Skeletal muscle tissue (tissue), 4 donors: ENCODE results near the gene IL19. TPM values are rescaled to one million over a fixed set of nuclear protein-coding genes. Genes with fewer than 3 reads are reported as not detected.

Experiments
- H3K27ac ChIP-seq: one replicate; pipeline ENCODE4 v1.7.0; 2013; ENCODE audit warnings: mild to moderate bottlenecking, low read depth, low read length, inconsistent platforms
- H3K27me3 ChIP-seq, 3 donors: one replicate each; pipeline ENCODE4 v1.7.0; 2013; ENCODE audit warnings: low read length in 3 of 3; ENCODE audit not compliant: control insufficient read depth in 3 of 3, insufficient read depth in 3 of 3
- H3K36me3 ChIP-seq, 3 donors: one replicate each; pipeline ENCODE4 v1.7.0; 2013; ENCODE audit warnings: low read length in 3 of 3; ENCODE audit not compliant: control insufficient read depth in 3 of 3, insufficient read depth in 3 of 3
- H3K4me1 ChIP-seq, 3 donors: one replicate each; pipeline ENCODE4 v1.7.0; 2013; ENCODE audit warnings: low read length in 3 of 3, mild to moderate bottlenecking in 3 of 3; ENCODE audit not compliant: control insufficient read depth in 3 of 3, insufficient read depth in 3 of 3
- H3K4me3 ChIP-seq, 3 donors: one replicate each; pipeline ENCODE4 v1.7.0; 2013; ENCODE audit warnings: low read length in 3 of 3
- H3K9ac ChIP-seq, 3 donors: one replicate each; pipeline ENCODE4 v1.7.0; 2013; ENCODE audit warnings: low read length in 3 of 3, mild to moderate bottlenecking in 3 of 3, moderate library complexity in 2 of 3, low read depth in 1 of 3
- H3K9me3 ChIP-seq, 3 donors: one replicate each; pipeline ENCODE4 v1.7.0; 2013; ENCODE audit warnings: low read length in 3 of 3; ENCODE audit not compliant: control insufficient read depth in 3 of 3
- total RNA-seq: library from RNA; depleted of rRNA; stranded (reverse); fragments of >200 nt; gene quantifications from one replicate; pipeline ENCODE4 v1.2.3, GENCODE V29; 2014
- donor health status: Osteomylitis.

IL19 gene
- total RNA-seq, 1 donor from 2014 or later: not detected

DNA sequence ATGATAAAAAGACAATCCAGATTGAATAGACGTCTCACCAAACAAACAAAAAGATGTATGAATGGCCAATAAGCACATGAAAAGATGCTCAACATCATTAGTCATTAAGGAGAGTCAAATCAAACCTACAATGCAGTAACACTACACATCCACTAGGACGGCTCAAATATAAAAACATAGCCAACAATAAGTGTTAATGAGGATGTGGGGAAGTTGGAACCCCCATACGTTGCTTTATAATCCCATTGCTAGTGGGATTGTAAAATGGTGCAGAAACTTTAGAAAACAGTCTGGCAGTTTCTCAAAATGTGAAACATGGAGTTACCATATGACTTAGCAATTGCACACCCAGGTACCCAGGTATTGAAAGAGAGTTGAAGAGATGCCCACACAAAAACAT, 112.0 kb downstream of the IL19 start:
- peaks cover 0 to 5% (median 3%) of the 10 kb centered on the region in 3 donors for H3K9me3 ChIP-seq
- H3K4me1 ChIP-seq: no peaks in the 10 kb centered on the region
- peaks cover 0 to 3% (median 0%) of the 10 kb centered on the region in 3 donors for H3K27me3 ChIP-seq
- H3K4me3 ChIP-seq: no peak overlapping the region
- H3K27ac ChIP-seq: no peak overlapping the region
- no peaks in the 10 kb centered on the region for H3K36me3 ChIP-seq
- H3K9ac ChIP-seq: no peak overlapping the region

DNA sequence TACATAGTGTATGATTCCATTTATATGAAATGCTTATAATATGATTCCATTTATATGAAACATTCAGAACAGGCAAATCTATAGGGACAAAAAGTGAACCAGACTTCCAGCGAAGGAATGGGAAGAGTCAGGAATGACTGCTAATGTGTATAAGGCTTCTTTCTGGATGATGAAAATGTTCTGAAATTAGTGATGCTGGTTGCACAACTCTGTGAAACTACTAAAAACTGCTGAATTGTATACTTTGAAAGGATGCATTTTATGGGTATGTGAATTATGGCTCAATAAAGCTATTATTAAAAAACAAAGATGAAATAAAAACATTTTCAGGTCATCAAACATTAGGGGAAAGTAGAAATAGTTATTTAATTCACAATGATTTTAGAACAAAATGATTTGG, 112.6 kb downstream of the IL19 start:
- Histone ChIP-seq H3K9ac (no peak overlapping the region), H3K36me3 (no peaks in the 10 kb centered on the region), H3K27ac (no peak overlapping the region), H3K27me3 (peaks cover 0 to 5% (median 0%) of the 10 kb centered on the region in 3 donors), H3K9me3 (peaks cover 0 to 5% (median 2%) of the 10 kb centered on the region in 3 donors), H3K4me3 (no peak overlapping the region), H3K4me1 (no peaks in the 10 kb centered on the region)

DNA sequence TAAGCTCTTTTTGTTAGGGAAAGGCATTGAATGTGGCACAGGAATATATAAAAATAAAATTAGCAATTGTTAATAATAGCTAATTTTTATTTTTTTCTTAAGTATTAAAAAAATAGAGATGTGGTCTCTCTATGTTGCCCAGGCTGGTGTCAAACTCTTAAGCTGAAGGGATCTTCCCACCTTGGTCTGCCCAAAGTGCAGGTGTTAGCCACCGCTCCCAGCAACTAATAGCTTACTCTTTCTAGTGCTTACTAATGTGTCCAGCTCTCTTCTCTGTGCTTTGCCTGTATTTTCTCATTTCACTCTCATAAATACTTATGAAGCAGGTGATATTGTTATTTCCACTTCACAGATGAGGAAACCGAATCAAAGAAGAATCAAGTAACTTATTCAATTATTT, 113.3 kb downstream of the IL19 start:
- H3K4me3 ChIP-seq: no peak overlapping the region
- H3K27me3 ChIP-seq: peaks cover 0 to 5% (median 0%) of the 10 kb centered on the region in 3 donors
- no peaks in the 10 kb centered on the region for H3K36me3 ChIP-seq
- no peaks in the 10 kb centered on the region for H3K4me1 ChIP-seq
- H3K27ac ChIP-seq: no peak overlapping the region
- H3K9ac ChIP-seq: no peak overlapping the region
- no peaks in the 10 kb centered on the region for H3K9me3 ChIP-seq

DNA sequence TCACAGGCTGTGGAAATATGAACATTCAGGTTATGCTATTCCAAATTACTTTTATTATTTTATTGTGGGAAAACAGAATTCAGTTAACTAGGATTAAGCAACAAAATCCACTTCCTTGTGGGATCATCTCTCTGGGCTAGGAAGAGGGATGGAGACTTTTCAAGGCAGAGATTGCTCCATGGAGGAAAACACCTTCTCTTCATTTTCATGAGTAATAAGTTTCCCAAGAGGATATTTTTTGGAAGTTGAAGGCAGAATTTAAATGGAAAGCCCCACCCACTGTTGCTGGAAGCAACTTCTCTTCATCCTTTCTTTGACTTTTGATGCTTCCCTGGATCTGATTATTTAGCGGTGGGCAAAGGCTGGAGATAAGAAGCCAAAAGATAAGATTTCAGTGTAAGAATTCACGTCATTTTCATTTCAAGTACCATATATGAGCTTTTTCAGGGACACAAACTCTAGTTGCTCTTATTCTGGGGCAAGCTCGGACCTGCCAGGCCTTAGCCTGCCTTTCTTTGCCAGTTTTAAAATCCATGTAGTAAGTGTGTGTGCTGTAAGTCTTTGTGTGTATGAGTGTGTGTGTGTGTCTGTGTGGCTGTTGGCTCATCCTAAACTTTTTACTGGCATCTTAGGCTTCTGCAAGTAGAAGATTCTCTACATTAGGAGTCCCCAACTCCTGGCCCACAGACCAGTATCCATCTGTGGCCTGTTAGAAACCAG, 114.9 kb downstream of the IL19 start:
- no peaks in the 10 kb centered on the region for H3K9me3 ChIP-seq
- H3K36me3 ChIP-seq: no peaks in the 10 kb centered on the region
- H3K9ac ChIP-seq: no peak overlapping the region
- peaks cover 0 to 9% (median 0%) of the 10 kb centered on the region in 3 donors for H3K27me3 ChIP-seq
- no peak overlapping the region for H3K27ac ChIP-seq
- peaks cover 0 to 3% (median 0%) of the 10 kb centered on the region in 3 donors for H3K4me1 ChIP-seq
- no peak overlapping the region for H3K4me3 ChIP-seq

DNA sequence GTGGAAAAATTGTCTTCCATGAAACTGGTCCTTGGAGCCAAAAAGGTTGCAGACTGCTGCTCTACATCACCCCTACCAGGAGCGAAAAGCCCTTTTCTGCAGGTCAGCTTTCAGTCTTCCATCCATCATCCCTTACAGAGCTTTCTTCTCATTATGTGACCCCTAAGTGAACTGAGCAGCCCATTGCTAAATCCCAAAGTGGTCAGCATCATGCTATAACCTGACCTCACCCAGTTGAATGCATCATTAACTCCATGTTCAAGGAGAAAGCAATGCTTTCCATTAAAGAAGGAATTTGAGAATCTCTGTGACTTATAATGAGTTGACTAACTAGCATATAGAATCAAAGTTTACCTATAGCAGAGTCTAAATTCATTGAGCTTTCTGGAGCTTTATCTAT, 116.3 kb downstream of the IL19 start:
- Histone ChIP-seq H3K4me3 (no peak overlapping the region), H3K27me3 (peaks cover 0 to 9% (median 0%) of the 10 kb centered on the region in 3 donors), H3K9me3 (no peaks in the 10 kb centered on the region), H3K27ac (no peak overlapping the region), H3K36me3 (no peaks in the 10 kb centered on the region), H3K9ac (no peak overlapping the region), H3K4me1 (peaks cover 0 to 9% (median 0%) of the 10 kb centered on the region in 3 donors)

DNA sequence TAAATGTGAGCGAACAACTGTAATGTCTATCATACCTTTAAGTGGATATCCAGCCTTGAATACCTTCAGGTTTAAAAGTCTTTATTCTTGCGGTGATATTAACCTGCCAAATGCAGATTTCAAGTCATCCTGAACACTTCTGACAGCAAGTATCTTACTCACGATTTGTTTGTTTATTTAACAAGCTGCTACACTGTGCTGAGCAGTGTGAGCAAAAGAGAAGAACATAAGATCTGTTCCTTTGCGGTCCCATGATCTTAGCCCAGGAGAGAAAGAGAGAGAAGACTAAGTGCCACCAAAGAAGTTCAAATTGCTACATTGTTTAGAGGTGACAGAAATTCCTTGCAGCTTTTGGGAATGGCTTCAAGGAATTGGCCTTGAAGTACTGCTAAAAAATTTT, 117.1 kb downstream of the IL19 start:
- no peaks in the 10 kb centered on the region for H3K36me3 ChIP-seq
- no peak overlapping the region for H3K27ac ChIP-seq
- H3K27me3 ChIP-seq: peaks cover 0 to 9% (median 0%) of the 10 kb centered on the region in 3 donors
- no peaks in the 10 kb centered on the region for H3K9me3 ChIP-seq
- H3K4me3 ChIP-seq: no peak overlapping the region
- H3K4me1 ChIP-seq: peaks cover 0 to 14% (median 0%) of the 10 kb centered on the region in 3 donors
- no peak overlapping the region for H3K9ac ChIP-seq

DNA sequence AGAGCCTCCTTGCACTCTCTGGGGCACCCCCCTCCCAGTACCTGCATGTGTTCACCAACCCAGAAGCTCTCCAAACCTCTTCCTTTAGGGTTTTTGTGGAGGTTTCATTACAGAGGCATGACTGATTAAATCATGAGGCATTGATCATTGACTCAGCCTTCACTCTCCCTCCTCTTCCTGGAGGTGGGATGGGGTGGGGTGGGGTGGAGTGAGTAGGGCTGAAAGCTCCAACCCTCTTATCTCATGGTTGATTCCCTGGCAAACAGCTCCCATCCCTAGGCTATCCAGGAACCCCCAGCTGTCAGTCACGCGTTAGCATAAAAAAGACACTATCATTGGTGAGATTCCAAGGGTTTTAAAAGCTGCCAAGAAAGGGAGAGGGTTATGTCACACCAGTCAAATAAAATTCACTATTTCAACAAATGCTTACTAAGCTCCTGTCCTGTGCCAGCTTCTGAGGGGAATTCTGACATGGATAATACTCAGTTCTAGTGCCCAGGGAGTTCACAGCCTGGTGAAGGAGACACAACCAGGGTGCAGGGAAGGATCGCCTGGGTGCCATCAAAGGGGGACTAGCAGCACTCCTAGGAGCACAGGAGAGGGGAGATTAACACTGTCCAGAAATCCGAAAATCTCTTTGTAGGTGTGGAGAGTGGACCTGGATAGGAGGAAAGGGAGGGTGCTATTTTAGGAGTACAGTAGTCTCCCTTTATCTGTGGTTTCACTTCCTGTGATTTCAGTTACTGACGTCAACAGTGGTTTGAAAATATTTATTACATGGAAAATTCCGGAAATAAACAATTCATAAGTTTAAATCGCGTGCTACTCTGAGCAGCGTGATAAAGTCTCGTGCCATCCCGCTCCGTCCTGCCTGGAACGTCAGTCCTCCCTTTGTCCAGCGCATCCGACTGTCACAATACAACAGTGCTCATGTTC, 119.8 kb downstream of the IL19 start:
- Histone ChIP-seq H3K4me1 (peaks cover 0 to 20% (median 0%) of the 10 kb centered on the region in 3 donors), H3K27ac (no peak overlapping the region), H3K36me3 (no peaks in the 10 kb centered on the region), H3K4me3 (no peak overlapping the region), H3K27me3 (peaks cover 0 to 9% (median 0%) of the 10 kb centered on the region in 3 donors), H3K9me3 (no peaks in the 10 kb centered on the region), H3K9ac (no peak overlapping the region)

DNA sequence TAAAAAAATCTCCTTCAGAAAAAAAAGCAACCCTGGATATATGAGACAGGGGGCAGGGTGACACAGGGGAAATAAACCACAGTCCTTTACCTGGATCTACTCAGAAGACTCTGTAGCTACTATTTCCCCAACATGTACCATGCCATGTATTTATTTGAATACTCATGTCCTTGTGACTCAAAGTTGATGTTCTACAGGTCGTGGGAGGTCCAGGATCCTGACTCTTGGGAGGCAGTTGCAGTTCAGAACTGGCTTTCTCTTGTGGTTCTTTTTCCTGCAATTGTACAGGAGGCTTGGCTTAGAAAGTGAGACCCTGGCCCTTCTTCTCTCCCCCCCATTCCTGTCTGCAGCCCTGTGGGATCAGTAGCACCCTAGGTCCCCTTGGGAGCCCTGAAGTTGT, 120.8 kb downstream of the IL19 start:
- Histone ChIP-seq H3K9me3 (no peaks in the 10 kb centered on the region), H3K27me3 (peaks cover 0 to 9% (median 1%) of the 10 kb centered on the region in 3 donors), H3K4me1 (peaks cover 0 to 27% (median 0%) of the 10 kb centered on the region in 3 donors), H3K27ac (no peak overlapping the region), H3K9ac (no peak overlapping the region), H3K4me3 (no peak overlapping the region), H3K36me3 (no peaks in the 10 kb centered on the region)
